Measurements from ENCODE around the gene HOMER2.

HOMER2 gene

DNA sequence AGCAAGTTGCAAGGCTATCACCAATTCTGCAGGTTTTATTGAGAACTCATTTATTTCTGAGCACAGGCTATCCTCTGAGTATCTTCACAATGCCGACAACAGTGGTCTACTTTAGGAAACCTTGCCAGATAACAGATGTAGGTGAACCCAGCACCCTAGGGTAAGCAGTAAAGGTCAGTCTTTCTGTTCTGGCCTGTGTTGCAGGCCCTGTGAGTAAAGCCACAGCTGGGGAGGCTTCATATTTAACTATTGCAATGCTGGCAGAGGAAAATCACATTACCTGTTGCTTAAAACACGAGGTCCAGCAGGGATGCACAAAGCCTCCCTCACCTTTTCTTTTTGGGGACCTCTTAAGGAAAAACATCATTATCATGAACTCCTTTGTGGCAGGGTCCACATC lies 87.6 kb downstream of the HOMER2 start:
- H3K36me3 ChIP-seq (ENCODE audit: control insufficient read depth, insufficient read depth, low read length) = no peaks in the 10 kb centered on the region
- TF ChIP-seq, protein P1, sequence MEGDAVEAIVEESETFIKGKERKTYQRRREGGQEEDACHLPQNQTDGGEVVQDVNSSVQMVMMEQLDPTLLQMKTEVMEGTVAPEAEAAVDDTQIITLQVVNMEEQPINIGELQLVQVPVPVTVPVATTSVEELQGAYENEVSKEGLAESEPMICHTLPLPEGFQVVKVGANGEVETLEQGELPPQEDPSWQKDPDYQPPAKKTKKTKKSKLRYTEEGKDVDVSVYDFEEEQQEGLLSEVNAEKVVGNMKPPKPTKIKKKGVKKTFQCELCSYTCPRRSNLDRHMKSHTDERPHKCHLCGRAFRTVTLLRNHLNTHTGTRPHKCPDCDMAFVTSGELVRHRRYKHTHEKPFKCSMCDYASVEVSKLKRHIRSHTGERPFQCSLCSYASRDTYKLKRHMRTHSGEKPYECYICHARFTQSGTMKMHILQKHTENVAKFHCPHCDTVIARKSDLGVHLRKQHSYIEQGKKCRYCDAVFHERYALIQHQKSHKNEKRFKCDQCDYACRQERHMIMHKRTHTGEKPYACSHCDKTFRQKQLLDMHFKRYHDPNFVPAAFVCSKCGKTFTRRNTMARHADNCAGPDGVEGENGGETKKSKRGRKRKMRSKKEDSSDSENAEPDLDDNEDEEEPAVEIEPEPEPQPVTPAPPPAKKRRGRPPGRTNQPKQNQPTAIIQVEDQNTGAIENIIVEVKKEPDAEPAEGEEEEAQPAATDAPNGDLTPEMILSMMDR (IDR thresholded peaks at IDR 0.05; ENCODE audit: insufficient read depth, low read length, poor library complexity, severe bottlenecking) = no peak
- no peak overlapping the region for H3K4me3 ChIP-seq (replicated peaks; ENCODE audit: low read depth, low read length)
- no peak for DNase-seq (ENCODE audit: extremely low read depth, insufficient read length)
- H3K27me3 ChIP-seq (replicated peaks; ENCODE audit: control insufficient read depth, insufficient read depth, low read length) = no peaks in the 10 kb centered on the region

DNA sequence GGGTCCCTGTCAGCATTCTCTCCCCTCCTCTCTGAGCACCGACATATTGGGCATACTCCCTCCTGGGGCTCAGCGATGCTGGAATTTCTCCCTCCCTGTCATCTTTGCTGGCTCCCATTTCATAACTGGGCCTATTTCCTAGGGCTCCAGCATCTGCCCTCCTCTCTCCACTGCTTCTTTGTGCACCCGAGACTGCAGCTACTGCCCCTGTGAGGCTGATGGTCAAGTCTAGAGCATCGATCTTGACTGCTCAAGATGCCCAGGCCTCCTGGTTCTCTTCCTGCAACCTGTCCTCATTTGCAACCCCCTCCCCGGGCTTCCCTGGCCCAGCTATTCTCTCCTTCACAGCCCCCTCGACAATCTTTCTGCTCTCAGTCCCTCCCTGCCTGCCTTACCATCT lies 89.6 kb downstream of the HOMER2 start:
- H3K36me3 ChIP-seq (ENCODE audit: control insufficient read depth, insufficient read depth, low read length) = no peaks in the 10 kb centered on the region
- no peak overlapping the region for H3K4me3 ChIP-seq (replicated peaks; ENCODE audit: low read depth, low read length)
- H3K27me3 ChIP-seq (replicated peaks; ENCODE audit: control insufficient read depth, insufficient read depth, low read length) = no peaks in the 10 kb centered on the region
- DNase-seq (ENCODE audit: extremely low read depth, insufficient read length) = no peak
- TF ChIP-seq, protein P1 (IDR thresholded peaks at IDR 0.05; ENCODE audit: insufficient read depth, low read length, poor library complexity, severe bottlenecking) = no peak

DNA sequence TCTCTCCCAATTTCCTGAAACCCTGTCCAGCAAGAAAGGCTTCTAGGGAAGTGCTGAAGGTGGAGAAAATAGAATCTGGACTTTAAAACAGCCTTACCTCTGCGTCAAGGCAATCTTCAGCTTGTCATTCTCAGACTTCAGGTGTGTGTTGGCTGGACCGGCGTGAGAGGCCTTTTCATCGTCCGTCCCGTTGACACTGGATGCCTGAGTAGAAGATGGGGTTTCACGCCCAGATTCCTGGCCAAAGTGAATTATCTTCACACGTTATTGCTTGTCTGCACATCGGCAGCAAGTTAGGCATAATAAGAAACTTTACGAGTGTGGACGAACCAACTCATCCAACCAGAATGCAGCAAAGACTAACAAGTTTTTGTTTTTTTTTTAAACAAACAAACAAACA lies 93.6 kb downstream of the HOMER2 start:
- TF ChIP-seq, protein P1 (IDR thresholded peaks at IDR 0.05; ENCODE audit: insufficient read depth, low read length, poor library complexity, severe bottlenecking) = no peak
- Histone ChIP-seq H3K4me3 (replicated peaks; ENCODE audit: low read depth, low read length) (no peak overlapping the region), H3K27me3 (replicated peaks; ENCODE audit: control insufficient read depth, insufficient read depth, low read length) (no peaks in the 10 kb centered on the region), H3K36me3 (ENCODE audit: control insufficient read depth, insufficient read depth, low read length) (no peaks in the 10 kb centered on the region)
- DNase-seq (ENCODE audit: extremely low read depth, insufficient read length) = no peak

DNA sequence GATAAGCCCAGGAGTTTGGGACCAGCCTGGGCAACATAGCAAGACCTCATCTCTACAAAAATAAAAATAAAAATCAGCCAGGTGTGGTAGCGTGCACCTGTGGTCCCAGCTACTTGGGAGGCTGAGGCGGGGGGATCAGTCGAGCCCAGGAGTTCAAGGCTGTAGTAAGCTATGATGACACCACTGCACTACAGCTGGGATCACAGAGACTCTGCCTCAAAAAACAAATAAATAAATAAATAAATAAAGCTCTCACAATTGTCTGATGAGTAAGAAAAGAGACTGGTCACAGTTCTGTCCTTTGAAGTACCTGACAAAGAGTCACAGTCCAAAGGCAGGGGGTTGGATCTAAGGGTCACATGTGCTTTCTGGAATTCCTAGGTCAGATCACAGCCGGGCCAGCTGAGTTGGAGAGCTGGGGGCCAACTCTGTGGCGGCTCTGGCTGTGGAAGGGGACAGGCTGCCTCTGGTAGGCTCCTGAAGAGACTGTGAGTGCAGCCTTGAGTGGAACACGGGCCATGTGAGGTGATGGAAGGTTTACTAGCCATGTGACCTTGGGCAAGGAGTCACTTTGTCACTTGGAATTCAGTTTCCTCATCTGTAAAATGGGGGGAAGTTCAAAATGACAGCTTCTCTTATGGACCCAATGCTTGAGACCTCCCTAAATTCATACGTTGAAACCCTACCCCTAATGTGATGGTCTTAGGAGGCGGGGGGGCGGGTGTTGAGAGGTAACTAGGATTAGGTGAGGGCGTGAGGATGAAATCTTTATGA lies 95.9 kb downstream of the HOMER2 start:
- no peak for DNase-seq (ENCODE audit: extremely low read depth, insufficient read length)
- no peak overlapping the region for H3K4me3 ChIP-seq (replicated peaks; ENCODE audit: low read depth, low read length)
- H3K27me3 ChIP-seq (replicated peaks; ENCODE audit: control insufficient read depth, insufficient read depth, low read length) = no peaks in the 10 kb centered on the region; the same call in 1 of the 2 replicates
- TF ChIP-seq, protein P1 (IDR thresholded peaks at IDR 0.05; ENCODE audit: insufficient read depth, low read length, poor library complexity, severe bottlenecking) = no peak
- H3K36me3 ChIP-seq (ENCODE audit: control insufficient read depth, insufficient read depth, low read length) = no peaks in the 10 kb centered on the region

DNA sequence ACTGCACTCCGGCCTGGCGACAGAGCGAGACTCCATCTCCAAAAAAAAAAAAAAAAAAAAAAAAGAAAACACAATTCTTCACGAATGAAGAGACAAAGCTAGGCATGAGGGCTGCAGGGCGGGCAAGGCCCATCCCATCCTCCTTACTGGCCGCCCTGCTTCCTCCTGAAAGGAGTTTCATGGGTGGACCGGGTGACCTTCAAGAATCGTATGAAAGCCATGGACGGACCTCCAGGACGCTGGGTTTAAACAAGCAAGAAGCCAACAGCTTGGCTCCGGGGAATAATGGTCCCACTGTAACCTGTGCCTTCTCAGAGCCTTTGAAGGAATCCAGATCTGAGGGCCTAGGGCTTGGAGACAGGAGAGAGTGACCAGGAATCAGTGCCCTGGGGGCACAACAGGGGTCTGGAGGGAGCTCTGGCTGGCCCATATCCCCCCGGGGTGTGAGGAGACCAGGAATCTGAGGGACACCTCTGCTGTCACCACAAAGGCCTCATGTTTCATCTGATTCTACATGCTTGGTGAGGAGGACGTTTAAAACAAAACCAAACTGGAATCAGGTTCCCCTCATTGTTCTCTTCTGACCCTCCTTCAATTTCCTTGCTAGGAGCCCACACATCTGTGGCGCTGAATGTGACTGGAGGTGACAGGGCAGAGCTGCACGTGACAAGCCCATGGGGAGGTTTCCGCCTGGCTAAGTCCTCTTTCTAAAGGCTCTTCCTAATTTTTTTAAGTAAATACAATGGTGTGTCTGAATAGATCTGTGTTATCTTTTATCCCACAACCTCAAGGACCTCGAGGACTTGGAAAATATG lies 97.0 kb downstream of the HOMER2 start:
- Histone ChIP-seq H3K36me3 (ENCODE audit: control insufficient read depth, insufficient read depth, low read length) (no peaks in the 10 kb centered on the region), H3K27me3 (replicated peaks; ENCODE audit: control insufficient read depth, insufficient read depth, low read length) (no peaks in the 10 kb centered on the region; the same call in 1 of the 2 replicates), H3K4me3 (replicated peaks; ENCODE audit: low read depth, low read length) (no peak overlapping the region)
- no peak for DNase-seq (ENCODE audit: extremely low read depth, insufficient read length)
- TF ChIP-seq, protein P1 (IDR thresholded peaks at IDR 0.05; ENCODE audit: insufficient read depth, low read length, poor library complexity, severe bottlenecking) = no peak
